IPS-15b (cell line): ENCODE results near the gene NLRP14.

Experiments used
- H3K27me3 ChIP-seq: one replicate; pipeline ENCODE4 v1.6.1; 2013; ENCODE audit warnings: low read length; ENCODE audit not compliant: control insufficient read depth, insufficient read depth
- H3K36me3 ChIP-seq: one replicate; pipeline ENCODE4 v1.6.1; 2013; ENCODE audit warnings: low read length; ENCODE audit not compliant: control insufficient read depth, insufficient read depth
- H3K4me1 ChIP-seq: one replicate; pipeline ENCODE4 v1.6.1; 2013; ENCODE audit warnings: mild to moderate bottlenecking, low read length; ENCODE audit not compliant: control insufficient read depth, insufficient read depth
- H3K4me3 ChIP-seq: one replicate; pipeline ENCODE4 v1.5.1; 2013; ENCODE audit warnings: low read depth, low read length
- H3K9ac ChIP-seq: one replicate; pipeline ENCODE4 v1.6.1; 2013; ENCODE audit warnings: low read depth, mild to moderate bottlenecking, low read length
- H3K9me3 ChIP-seq: one replicate; pipeline ENCODE4 v1.6.1; 2013; ENCODE audit warnings: mild to moderate bottlenecking, low read length; ENCODE audit not compliant: control insufficient read depth, insufficient read depth

The NLRP14 gene

GRCh38 chr11:7116370-7116769 lies 96.1 kb downstream of the NLRP14 start:
- peaks cover 2% of the 10 kb centered on the region for H3K27me3 ChIP-seq
- H3K9me3 ChIP-seq: no peaks in the 10 kb centered on the region
- no peak overlapping the region for H3K4me3 ChIP-seq
- H3K36me3 ChIP-seq: no peaks in the 10 kb centered on the region
- H3K9ac ChIP-seq: no peak overlapping the region
- H3K4me1 ChIP-seq: no peaks in the 10 kb centered on the region
